Astrocyte of the spinal cord (primary cell): ENCODE measurements around the gene SMOC2.
"Not testable (repeated sequence)": the region's sequence is repeated elsewhere in the genome, so short reads cannot be mapped to it uniquely, and the experiment has no call there.

ENCODE experiments used
- DNase-seq: peaks from one replicate; pipeline ENCODE4 v3.0.0; 2011; ENCODE audit warnings: low read depth, low spot score
- H3K4me3 ChIP-seq: 2 replicates; pipeline ENCODE4 v1.5.1; 2011; ENCODE audit warnings: low read depth, mild to moderate bottlenecking, low read length, moderate library complexity
- in situ Hi-C: cut with HindIII; loops from 2 replicates; pipeline ENCODE4 v1.10.0; 2017; ENCODE audit warnings: low sequenced_read_pairs
- TF ChIP-seq, protein P1 (sequence below): IDR thresholded peaks from 2 replicates; pipeline ENCODE4 v1.5.1; 2012; ENCODE audit warnings: low read depth, mild to moderate bottlenecking, low read length, inconsistent platforms

The SMOC2 gene

DNA sequence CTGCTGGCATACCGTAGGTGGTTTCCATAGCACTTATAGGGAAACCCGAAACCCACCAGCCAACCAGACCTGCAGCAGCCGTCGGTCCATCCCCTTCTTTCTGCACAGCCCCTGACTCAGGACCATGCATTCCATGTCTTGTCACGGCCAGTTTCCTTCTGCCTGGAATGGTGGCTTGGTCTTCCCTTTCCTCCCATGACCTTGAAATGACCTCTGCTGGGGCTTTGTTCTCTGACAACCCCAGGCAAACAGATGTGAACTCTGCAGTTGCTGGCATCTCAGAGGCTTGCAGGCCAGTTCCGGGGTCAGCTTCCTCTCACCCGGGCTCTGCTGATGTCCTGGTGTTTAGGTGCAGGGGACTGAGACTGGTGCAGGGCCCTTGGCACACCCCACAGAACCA lies 250.8 kb downstream of the SMOC2 start:
- DNase-seq, result no peak
- in situ Hi-C loops, result no loop called here
- TF ChIP-seq, protein P1, sequence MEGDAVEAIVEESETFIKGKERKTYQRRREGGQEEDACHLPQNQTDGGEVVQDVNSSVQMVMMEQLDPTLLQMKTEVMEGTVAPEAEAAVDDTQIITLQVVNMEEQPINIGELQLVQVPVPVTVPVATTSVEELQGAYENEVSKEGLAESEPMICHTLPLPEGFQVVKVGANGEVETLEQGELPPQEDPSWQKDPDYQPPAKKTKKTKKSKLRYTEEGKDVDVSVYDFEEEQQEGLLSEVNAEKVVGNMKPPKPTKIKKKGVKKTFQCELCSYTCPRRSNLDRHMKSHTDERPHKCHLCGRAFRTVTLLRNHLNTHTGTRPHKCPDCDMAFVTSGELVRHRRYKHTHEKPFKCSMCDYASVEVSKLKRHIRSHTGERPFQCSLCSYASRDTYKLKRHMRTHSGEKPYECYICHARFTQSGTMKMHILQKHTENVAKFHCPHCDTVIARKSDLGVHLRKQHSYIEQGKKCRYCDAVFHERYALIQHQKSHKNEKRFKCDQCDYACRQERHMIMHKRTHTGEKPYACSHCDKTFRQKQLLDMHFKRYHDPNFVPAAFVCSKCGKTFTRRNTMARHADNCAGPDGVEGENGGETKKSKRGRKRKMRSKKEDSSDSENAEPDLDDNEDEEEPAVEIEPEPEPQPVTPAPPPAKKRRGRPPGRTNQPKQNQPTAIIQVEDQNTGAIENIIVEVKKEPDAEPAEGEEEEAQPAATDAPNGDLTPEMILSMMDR, result no peak
- H3K4me3 ChIP-seq, result no peak overlapping the region

DNA sequence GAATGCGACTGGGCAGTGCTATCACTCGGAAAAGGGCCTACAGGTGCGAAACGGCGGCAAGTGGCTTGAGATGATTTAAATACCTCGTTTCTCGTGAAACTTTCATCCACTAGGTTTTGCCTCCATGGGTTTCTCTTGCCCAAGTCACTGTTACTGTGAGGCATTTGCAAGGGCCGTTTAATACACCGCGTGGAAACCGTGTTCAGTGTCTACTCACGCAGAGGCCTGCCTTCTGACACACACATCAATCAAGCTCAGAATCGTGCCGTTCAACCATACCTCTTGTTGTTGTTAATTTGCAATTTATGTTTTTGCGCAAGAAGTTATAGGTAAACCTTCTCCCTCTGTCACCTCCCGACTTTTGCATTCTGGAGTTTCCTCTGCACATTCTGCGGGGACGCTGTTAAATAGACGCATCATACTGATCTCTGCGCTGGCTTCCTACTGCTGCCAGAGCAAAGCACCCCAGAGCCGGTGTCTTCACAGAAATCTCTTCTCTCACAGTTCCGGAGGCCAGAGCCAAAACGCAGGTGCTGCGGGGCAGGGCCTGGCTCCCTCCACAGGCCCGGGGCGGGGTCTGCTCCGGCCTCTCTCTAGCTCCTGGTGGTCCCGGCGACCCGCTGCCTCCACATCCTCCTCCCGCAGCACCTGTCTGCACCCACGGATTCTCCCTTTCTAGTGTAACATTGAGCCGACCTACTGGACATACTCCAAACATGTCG lies 251.4 kb downstream of the SMOC2 start:
- H3K4me3 ChIP-seq, result no peak overlapping the region
- TF ChIP-seq, protein P1, result no peak
- DNase-seq, result no peak
- in situ Hi-C loops, result no loop called here

DNA sequence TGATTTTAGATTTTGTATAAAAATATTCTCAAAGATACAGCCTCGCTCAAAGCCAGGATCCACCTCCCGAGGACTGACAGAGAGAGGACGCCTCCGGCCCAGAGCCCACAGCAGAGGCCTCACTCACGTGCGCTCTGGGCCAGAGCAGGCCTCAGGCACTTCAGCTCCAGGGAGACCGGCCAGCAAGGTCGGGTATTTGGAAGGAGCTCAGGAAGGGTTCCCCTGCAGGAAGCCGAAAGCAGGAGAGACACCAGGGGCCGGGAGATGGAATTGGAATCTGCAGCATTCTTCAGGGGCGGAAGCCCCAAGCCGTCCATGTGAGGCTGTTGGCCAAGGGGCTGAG lies 251.9 kb downstream of the SMOC2 start:
- H3K4me3 ChIP-seq, DNase-seq, in situ Hi-C loops: not testable (repeated sequence)

DNA sequence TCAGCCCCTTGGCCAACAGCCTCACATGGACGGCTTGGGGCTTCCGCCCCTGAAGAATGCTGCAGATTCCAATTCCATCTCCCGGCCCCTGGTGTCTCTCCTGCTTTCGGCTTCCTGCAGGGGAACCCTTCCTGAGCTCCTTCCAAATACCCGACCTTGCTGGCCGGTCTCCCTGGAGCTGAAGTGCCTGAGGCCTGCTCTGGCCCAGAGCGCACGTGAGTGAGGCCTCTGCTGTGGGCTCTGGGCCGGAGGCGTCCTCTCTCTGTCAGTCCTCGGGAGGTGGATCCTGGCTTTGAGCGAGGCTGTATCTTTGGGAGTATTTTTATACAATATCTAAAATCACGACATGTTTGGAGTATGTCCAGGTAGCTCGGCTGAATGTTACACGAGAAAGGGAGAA lies 253.8 kb downstream of the SMOC2 start:
- H3K4me3 ChIP-seq, DNase-seq, in situ Hi-C loops: not testable (repeated sequence)

DNA sequence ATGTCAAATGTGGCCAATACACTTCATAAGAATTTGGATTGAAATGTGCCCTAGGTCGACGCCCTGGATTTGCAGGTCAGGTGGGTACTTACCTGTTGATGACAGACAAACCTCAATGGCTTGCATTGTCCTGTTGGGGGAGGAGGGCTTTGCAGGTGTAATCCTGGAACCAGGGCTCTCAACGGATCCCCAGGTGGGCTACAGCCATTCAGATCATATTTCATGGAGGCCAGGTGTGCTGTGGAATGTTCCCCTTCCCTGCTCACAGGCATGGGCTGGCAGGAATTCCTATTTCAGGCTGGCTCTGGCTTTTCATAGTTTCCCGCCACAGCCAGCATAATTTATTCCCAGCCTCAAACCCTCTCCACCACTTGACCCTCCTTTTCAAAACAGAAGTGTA lies 254.7 kb downstream of the SMOC2 start:
- DNase-seq, result no peak
- TF ChIP-seq, protein P1, result no peak
- H3K4me3 ChIP-seq, result no peak overlapping the region
- in situ Hi-C loops, result no loop called here

DNA sequence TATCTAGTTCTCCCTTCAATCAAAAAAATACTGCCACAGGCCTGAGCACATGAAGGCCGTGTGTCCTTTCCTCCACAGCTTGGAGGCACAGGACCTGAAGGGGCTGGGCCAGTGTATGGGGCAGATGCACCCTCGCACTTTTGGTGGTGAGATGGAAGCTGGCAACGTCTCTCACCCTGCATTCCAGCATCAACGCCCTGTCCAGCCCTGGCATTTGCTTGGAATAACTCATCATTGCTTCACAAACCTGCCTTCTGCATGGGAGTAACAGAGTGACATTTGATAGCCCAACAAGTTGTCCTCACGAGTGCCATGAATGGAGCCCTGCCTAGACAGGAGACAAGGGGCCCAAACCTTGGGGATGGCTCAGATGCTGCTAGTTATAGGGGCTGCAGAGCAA lies 257.9 kb downstream of the SMOC2 start:
- in situ Hi-C loops, result no loop called here
- no peak overlapping the region for H3K4me3 ChIP-seq
- DNase-seq, result no peak
- TF ChIP-seq, protein P1, result no peak

DNA sequence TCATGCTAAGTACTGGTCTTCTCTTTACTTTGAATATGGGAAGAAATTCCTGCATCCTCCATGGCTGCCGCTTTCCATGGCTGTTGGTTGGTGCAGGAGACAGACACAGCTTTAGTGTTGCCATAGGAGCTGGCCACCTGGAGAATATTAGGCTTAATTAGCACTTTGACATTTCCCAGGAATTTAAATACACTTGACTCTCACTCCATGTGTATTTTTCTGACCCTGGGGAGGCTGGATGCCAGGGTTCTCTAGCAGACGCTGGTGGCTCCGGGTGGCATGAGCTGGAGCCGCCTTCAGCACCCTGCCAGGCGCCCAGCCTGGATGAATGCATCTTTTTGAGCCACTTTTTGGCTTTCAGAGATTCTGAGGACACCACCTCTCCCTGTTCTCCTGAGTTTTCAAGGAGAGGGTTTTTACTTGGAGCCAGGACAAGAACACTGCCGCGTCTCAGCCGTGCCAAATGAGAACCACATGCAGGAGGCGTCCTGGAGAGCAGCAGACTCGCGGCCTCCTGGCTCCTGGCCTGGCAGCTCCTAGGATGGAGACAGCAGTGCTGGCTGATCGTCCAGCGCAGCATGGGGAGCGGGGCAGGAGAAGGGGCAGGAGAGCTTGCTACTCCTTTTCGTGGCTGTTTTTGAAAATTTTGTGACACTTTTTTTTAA lies 258.8 kb downstream of the SMOC2 start:
- TF ChIP-seq, protein P1, result no peak
- H3K4me3 ChIP-seq, result no peak overlapping the region
- DNase-seq, result no peak
- in situ Hi-C loops, result no loop called here
